Gastroesophageal sphincter (tissue), 4 donors: ENCODE data around the gene EFR3B. TPM values are rescaled to one million over a fixed set of nuclear protein-coding genes. Genes with fewer than 3 reads are reported as not detected.

Experiments
- ATAC-seq: fragments of 150-250 bp; one replicate; pipeline ENCODE4 v1.9.1; 2016; ENCODE audit warnings: mild to moderate bottlenecking, moderate library complexity
- H3K27ac ChIP-seq, 4 donors: fragments of 200-600 bp; sonication (generic) in 3 of 4; 1 replicate in 3 of 4; 2 replicates in 1 of 4; pipeline ENCODE4 v1.5.1; 2016 to 2019
- H3K27me3 ChIP-seq: fragments of 200-600 bp; sonication (generic); one replicate; pipeline ENCODE4 v1.5.1; 2019
- H3K36me3 ChIP-seq, 2 donors: fragments of 200-600 bp; sonication (generic); one replicate each; pipeline ENCODE4 v1.5.1; 2019; ENCODE audit warnings: control low read depth in 1 of 2
- H3K4me1 ChIP-seq, 3 donors: fragments of 200-600 bp; sonication (generic); 1 replicate in 2 of 3; 2 replicates in 1 of 3; pipeline ENCODE4 v1.5.1; 2016 to 2019; ENCODE audit warnings: control low read depth in 2 of 3
- H3K4me3 ChIP-seq, 2 donors: fragments of 200-600 bp; sonication (generic); one replicate each; pipeline ENCODE4 v1.5.1; 2019; ENCODE audit warnings: mild to moderate bottlenecking in 1 of 2, moderate library complexity in 1 of 2
- H3K9me3 ChIP-seq, 3 donors: fragments of 200-600 bp; sonication (generic); one replicate each; pipeline ENCODE4 v1.5.1; 2017 to 2019; ENCODE audit warnings: control low read depth in 2 of 3
- EP300 ChIP-seq: sonication (generic); formaldehyde crosslinking; IDR thresholded peaks from one replicate; pipeline ENCODE4 v1.6.1; 2017; ENCODE audit warnings: antibody characterized with exemption, mild to moderate bottlenecking
- POLR2A ChIP-seq, 2 donors: fragments of 450-650 bp; IDR thresholded peaks; one replicate each; pipeline ENCODE4 v1.6.1; 2017; ENCODE audit warnings: antibody characterized with exemption in 2 of 2, mild to moderate bottlenecking in 2 of 2, moderate library complexity in 1 of 2
- POLR2AphosphoS5 ChIP-seq: sonication (generic); formaldehyde crosslinking; IDR thresholded peaks from one replicate; pipeline ENCODE4 v1.6.1; 2017; ENCODE audit warnings: antibody characterized with exemption
- WGBS, 2 donors: methylation state at CpG; one replicate each; pipeline ENCODE4 v1.1.5; 2018; ENCODE audit warnings: low coverage in 1 of 2; 5-methylcytosine and 5-hydroxymethylcytosine counted together
- total RNA-seq, 4 donors: library from RNA; depleted of rRNA; stranded (reverse); fragments of >200 nt; gene quantifications; one replicate each; pipeline ENCODE4 v1.1.0, GENCODE V29; 2016
- TF ChIP-seq, protein P1 (sequence below), 4 experiments: fragments of 200-600 bp in 2 of 4; fragments of 450-650 bp in 2 of 4; sonication (generic) in 1 of 4; IDR thresholded peaks; one replicate each; pipeline ENCODE4 v1.5.1; 2017 to 2019; ENCODE audit warnings: antibody characterized with exemption in 4 of 4, mild to moderate bottlenecking in 2 of 4, moderate library complexity in 2 of 4

EFR3B gene
- total RNA-seq, 4 donors from 2014 or later: 0.67 to 2.4 (median 1.5) TPM

DNA sequence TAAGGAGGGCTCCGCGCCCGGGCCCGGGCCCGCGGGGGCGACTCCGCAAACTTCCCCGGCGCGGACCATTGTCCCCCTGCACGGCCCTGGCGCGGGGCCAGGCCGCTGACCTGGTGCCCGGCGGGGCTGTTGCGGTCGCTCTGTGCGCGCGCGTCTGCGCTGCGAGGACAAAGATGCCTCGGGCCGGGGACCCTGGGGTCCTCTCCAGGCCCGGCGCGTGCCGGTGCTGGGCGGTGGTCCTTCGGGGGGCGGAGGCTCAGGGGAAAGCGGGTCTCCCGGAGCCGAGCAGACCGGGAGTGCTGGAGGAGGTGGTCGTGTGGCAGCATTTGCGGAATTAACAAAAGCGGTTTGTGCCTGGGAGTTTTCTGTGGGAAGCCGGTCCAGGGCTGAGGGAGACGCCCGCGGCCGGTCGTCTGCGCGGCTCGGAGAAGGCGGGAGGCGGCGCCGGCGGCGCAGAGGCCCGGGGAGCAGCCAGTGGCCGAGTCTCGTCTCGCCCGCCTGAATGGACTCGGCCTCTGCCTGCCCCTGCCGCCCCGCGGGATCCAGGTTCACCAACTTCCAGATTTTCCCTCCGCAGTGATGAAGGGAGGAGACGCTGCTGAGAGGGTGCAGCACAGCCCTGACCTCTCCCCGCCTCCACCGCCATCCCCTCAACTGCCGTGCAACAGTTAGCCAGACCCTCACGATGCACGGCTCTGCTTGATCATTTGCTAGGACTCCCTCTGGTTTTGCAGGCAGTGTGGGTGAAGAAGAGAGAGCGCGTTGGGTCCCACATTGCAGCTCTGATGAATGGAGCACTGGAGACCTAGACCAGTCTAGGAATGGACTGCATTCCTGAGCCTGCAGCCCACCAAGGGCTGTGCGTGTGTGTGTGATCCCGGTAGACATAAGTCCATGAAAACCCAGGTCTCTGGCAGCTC is 705 bp downstream of the EFR3B start:
- Histone ChIP-seq H3K27me3 (no peaks in the 10 kb centered on the region), H3K27ac (peak overlapping the region; percentile 40 to 88 (median 86)), H3K9me3 (no peaks in the 10 kb centered on the region), H3K4me3 (peak overlapping the region; percentile 60 to 88), H3K36me3 (no peaks in the 10 kb centered on the region), H3K4me1 (peaks cover 0 to 24% (median 13%) of the 10 kb centered on the region in 3 donors)
- TF ChIP-seq POLR2A (IDR thresholded peaks at IDR 0.05): peak in 1 of 2 donors; percentile 26
- no peak for TF ChIP-seq EP300
- peak; percentile 32 for ATAC-seq
- 0% methylated on average over 2 of the region's 76 CpGs; no CpG with 5 or more reads in 1 of the 2 donors for WGBS, 2 donors

DNA sequence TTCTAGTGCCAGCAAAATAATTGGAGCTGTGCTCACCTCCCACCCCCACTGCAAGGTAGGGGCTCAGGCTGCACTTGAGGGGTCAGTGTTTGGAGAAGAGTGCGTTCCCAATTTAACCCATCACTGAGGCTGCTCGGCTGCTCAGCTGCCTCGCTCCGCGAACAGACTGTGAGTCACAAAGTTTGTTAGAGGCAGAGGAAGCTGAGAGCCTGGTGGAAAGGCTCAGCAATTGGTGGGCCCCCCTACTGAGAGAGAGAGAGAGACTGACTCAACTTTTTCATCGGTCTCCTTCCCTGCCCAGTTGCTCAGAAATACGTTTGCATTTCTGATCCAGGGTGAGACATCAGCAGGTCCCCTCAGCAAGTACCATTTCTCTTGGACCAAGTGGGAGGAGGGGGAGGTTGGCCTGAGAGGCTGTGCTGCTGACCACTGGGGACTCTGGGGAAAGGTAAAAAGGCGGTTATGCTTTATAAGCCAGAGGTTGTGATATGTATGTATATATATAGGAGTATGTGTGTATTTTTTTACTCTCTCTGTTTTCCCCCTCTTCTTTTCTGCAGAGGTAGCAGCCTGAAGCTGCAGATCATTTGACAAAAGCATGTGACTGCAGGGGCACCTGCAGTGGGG is 1.5 kb downstream of the EFR3B start:
- TF ChIP-seq, protein P1, sequence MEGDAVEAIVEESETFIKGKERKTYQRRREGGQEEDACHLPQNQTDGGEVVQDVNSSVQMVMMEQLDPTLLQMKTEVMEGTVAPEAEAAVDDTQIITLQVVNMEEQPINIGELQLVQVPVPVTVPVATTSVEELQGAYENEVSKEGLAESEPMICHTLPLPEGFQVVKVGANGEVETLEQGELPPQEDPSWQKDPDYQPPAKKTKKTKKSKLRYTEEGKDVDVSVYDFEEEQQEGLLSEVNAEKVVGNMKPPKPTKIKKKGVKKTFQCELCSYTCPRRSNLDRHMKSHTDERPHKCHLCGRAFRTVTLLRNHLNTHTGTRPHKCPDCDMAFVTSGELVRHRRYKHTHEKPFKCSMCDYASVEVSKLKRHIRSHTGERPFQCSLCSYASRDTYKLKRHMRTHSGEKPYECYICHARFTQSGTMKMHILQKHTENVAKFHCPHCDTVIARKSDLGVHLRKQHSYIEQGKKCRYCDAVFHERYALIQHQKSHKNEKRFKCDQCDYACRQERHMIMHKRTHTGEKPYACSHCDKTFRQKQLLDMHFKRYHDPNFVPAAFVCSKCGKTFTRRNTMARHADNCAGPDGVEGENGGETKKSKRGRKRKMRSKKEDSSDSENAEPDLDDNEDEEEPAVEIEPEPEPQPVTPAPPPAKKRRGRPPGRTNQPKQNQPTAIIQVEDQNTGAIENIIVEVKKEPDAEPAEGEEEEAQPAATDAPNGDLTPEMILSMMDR (IDR thresholded peaks at IDR 0.05): no peak
- Histone ChIP-seq H3K9me3 (no peaks in the 10 kb centered on the region), H3K27me3 (no peaks in the 10 kb centered on the region), H3K36me3 (no peaks in the 10 kb centered on the region), H3K4me1 (peaks cover 0 to 24% (median 13%) of the 10 kb centered on the region in 3 donors), H3K4me3 (peak overlapping the region in 1 of 2 donors; percentile 88), H3K27ac (no peak overlapping the region)
- ATAC-seq: no peak
- WGBS, 2 donors: 11 to 16% methylated on average over 2 to 8 of the region's 8 CpGs

DNA sequence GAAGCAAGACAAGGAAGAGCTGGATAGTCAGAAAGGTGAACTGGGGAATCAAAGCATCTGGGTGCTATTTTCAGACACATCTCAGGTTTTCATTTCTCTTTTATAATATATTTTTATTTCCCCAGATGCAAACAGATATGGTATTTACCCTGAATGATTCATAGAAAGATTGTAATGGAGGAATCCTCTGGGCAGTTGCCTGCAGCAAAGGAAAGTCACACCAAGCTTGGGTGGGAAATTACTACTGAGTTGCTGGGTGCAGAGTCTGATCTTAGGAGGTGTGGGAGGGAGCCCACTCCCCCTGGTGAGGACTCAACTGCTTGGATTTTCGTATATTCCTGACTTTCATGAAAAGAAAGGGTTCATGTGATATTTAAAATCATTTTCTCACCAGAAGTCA is 2.1 kb downstream of the EFR3B start:
- Histone ChIP-seq H3K4me3 (no peak overlapping the region), H3K4me1 (peaks cover 0 to 24% (median 13%) of the 10 kb centered on the region in 3 donors), H3K9me3 (no peaks in the 10 kb centered on the region), H3K36me3 (no peaks in the 10 kb centered on the region), H3K27me3 (no peaks in the 10 kb centered on the region), H3K27ac (no peak overlapping the region)
- TF ChIP-seq, protein P1 (IDR thresholded peaks at IDR 0.05): no peak
- 63% methylated on average over 1 of the region's 1 CpG; no CpG with 5 or more reads in 1 of the 2 donors for WGBS, 2 donors
- ATAC-seq: no peak

DNA sequence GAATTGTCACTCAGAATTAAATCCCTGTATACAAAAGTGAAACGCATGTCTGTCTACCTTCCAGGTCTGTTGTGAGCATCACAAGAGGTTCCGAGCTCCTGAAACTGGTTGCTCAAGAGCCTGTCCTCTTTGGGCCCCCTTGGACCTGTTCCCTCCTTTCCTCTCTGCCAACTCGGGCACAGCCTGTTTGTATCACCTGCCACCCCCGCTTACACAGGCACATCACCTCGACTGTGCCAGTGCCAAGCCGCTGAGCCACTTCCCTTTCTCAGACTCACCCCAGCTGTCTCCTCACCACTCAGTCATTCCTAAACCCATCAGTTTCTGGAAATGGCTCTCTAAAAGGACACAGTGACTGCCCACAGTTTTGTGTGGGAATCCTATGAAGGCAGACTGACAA is 3.1 kb downstream of the EFR3B start:
- TF ChIP-seq POLR2AphosphoS5 (no peak), EP300 (no peak), POLR2A (IDR thresholded peaks at IDR 0.05) (no peak)
- TF ChIP-seq, protein P1 (IDR thresholded peaks at IDR 0.05): no peak
- 74 to 100% methylated on average over 1 to 6 of the region's 6 CpGs for WGBS, 2 donors
- H3K4me3 ChIP-seq: no peak overlapping the region
- H3K4me1 ChIP-seq: peaks cover 0 to 24% (median 13%) of the 10 kb centered on the region in 3 donors
- H3K27ac ChIP-seq: no peak overlapping the region
- no peaks in the 10 kb centered on the region for H3K36me3 ChIP-seq
- no peaks in the 10 kb centered on the region for H3K9me3 ChIP-seq
- no peaks in the 10 kb centered on the region for H3K27me3 ChIP-seq
- no peak for ATAC-seq

DNA sequence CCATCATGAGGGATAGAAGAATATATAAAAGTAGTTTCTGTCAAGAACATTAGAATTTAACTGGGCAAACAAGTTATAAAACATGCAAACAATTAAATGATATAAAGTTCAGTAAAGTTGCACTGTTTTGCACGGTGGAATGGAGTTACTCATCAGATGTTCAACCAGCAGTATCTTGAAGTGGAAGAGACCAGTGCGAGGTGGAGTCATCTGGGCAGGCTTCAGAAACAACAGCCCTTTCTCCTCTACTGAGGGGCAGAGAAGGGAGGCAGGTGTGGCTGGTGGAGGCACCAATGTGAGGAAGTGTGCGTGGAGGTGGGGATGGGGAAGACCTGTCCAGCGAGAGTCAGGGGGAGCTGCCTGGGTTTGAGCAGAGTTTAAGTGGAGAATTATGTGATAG is 7.5 kb downstream of the EFR3B start:
- ATAC-seq: no peak
- Histone ChIP-seq H3K27me3 (no peaks in the 10 kb centered on the region), H3K4me3 (no peak overlapping the region), H3K9me3 (no peaks in the 10 kb centered on the region), H3K27ac (no peak overlapping the region), H3K36me3 (no peaks in the 10 kb centered on the region), H3K4me1 (no peaks in the 10 kb centered on the region)
- 88 to 96% methylated on average over 3 of the region's 4 CpGs for WGBS, 2 donors
- no peak for TF ChIP-seq POLR2A (IDR thresholded peaks at IDR 0.05)
- TF ChIP-seq, protein P1 (IDR thresholded peaks at IDR 0.05): no peak
- no peak for TF ChIP-seq EP300
- TF ChIP-seq POLR2AphosphoS5: no peak
